GM19193 (cell line): Measurements from ENCODE around the gene MBD5.

Experiments used
- POLR2A ChIP-seq: IDR thresholded peaks from 4 replicates; pipeline ENCODE4 v1.6.1; 2011; ENCODE audit not compliant: insufficient read depth, insufficient read length; ENCODE audit errors: extremely low read depth

The MBD5 gene

DNA sequence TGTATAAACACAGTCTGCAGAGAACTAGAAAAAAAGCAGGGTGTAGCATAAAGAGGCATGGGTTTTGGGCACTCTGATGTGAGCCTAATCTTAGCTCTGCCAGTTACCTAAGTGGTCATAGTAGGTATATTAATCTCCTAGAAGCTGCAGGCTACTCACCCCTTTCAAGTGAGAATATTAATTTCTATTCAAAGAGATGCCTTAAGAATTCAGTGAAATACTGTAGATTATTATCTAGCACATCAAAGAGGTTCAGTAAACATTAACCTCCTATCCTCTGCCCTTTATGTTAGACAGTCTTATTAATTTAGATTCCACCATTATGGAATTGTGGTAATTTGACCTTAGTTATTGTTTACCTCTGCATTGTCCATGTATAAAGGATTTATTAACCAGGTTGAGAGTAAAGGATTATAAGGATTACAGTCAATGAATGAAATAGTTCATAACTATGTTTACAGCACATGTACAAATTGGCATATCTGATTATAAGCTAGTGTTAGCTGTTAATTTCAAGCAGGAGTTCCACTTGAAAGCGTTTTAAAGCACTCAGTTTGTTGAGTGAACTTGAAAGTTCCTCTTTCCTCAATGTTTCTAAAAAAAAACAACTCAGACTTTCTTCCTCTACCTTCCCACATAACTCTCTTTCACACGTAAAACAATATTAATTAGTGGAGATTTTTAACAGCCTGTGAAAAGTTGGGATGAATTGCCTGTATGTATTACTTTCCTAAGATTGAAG lies 473.1 kb downstream of the MBD5 start:
- no peak for TF ChIP-seq POLR2A

DNA sequence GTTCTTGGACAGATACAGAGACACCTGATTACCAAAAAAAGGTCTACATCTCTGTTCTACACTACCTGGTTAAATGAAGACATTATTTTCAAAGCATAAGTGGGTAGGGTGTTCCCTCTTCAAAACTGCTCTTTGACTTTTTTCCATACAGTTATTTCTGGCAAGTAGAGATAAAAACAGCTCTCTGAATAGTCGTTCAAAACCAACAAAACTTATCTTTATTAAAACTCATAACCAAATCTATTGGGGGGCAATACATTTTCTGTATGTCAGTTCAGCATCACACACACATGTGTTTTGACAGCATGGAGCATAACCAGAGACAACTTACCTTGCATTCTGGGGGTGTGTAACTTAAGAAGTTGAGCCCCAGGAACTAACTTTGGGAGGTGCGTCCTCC lies 474.7 kb downstream of the MBD5 start:
- TF ChIP-seq POLR2A, result no peak

DNA sequence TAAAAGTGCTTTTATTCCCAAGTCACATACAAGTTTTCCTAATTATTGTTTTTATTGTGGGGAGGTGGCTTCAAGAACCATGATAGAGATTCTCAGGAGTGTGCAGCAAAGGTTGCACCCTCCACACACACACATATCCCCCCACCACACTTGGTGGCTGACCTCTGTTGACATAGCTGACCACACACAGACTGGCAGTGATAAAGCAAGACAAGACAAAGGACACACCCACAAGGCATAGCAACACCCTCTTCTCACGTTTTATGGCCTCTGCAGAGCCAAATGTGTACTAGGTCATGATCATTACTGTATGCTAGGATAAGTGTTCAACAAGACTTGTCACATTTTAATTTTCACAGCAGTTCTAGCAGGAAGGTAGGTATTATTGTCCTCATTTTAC lies 480.7 kb downstream of the MBD5 start:
- no peak for TF ChIP-seq POLR2A

DNA sequence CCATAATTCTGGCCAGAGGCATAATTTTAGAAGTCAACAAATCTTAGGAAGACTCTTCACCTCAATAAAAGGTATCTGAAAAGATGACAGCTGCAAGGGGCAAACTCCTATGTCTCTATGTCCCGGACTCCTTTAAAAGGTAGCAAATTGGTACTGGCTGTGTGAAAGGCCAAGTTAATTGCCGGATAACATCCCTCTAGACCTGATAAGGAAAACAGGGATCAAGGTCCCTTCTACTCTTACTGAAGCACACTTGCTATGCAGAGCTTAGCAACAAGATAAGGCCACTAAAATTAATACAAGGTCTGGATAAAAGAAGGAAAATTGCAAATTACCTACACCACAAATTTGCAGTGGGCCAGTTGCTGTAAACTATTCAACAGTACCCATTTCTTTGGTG lies 482.6 kb downstream of the MBD5 start:
- no peak for TF ChIP-seq POLR2A

DNA sequence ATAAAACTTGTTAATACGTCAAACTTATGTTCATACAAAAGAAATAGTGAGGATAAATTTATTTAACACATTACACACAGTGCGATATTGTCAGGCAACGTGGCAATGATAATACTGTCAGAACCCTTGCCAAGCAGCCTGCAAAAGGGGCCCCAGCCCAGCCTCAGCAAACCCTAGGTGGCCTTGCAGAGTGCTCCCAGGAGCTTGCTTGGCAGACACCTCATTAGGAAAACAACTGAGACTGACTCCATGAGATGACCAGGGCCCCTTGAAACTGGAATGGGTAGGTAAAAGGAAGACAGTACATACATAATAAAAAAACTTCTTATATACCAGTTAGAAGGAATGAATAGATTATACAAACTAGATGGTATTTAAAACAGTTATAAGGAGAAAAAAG lies 487.1 kb downstream of the MBD5 start:
- no peak for TF ChIP-seq POLR2A

DNA sequence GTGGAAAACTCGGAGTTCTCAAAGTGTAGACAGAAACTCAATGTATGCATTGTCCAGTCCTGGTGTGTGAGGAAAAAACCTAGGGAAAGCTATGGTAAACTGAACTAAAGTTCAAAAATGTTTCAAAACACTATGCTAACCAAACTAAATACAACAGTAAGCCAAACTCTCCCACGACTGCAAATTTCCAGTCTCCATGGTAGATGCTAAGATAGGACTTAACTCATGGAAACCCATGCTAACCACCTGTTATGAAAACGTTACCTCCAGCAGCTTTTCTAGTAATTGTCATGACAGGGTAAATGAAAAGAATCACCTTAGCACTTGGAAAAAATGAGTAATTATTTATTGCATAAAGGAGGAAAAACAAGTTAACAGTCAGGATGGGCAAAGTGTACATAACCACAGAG lies 488.0 kb downstream of the MBD5 start:
- no peak for TF ChIP-seq POLR2A

DNA sequence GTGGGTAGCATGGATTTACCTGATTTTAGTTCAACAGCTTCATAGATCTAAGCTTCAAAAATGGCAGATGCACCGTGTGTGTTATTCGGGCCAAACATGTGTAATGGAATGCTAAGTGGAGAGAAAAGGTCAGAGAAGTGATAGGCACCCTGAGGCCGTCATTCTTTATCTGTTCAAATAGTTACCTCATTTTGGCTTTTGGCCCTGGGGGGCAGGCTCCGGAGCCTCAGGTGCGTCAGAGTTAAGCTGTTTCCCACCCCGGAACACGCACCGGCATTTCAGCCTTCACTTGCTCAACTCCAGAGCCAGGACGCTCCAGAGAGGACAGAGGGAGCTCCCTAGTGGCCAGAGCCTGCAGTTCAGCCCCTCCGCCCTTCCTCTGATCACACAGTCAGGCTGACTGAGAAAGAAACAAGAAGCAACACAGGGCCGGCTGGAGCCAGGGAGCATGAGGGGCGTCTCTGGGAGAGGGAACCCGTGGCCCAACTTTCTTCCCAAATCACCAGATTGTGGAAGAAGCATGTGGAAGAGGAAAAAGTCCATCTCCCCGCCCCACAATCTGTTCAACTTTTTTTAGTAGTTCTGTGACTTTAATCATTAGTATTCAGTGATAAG lies 488.5 kb downstream of the MBD5 start:
- no peak for TF ChIP-seq POLR2A

DNA sequence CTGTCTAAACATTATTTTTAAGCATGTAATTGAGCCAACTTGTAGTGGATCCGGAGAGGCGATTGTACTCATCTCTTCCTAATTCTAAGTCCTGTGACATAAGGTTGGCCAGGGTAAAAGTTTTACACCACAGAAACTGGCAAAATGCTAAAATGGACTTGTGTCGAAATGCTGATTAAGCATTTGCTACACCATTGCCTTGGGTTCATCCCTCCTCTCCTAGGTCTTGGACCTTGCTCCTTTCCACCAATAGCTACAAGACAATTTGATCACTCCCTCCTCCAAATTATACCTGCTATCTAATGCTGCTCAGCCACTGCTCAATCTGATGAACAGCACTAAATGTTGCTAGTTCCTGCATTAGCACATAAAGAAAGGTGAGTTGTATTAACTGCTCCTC lies 491.0 kb downstream of the MBD5 start:
- TF ChIP-seq POLR2A, result no peak

DNA sequence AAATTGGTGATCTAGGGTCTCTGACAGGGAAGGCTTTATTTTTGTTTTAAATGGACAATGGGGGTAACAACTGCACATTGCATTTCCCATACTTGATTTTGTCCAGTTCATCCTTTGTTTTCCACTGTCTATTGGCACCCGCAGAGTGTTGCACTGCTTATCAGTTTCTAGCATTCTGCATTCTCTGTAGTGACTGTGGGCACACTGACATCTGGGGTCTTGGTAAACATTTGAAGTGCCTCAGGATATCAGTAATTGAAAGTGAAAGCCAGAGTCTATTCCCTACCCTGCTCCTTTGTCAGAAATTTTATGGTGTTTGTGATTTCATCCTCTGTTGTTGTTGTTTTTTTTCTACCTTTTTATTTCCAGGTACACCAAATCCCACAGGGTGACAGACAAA lies 491.6 kb downstream of the MBD5 start:
- TF ChIP-seq POLR2A, result no peak

DNA sequence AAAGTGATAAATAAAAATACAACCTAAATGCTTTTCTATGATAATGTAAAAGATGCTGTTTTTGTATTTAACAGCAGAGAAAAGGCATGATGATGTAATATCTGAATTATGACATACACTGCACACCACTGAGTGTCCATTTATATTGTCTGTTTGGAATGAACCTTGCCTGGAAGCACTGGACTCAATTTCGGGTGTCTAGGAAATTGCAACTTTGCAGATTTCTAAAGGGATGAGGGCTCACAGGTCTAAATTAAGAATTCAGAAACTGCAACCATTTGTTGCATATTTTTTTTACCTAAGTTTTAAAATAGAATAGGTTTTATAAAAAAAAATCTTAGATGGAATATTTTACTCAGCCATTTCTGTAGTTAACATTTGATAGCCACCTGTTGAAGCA lies 492.5 kb downstream of the MBD5 start:
- TF ChIP-seq POLR2A, result no peak

DNA sequence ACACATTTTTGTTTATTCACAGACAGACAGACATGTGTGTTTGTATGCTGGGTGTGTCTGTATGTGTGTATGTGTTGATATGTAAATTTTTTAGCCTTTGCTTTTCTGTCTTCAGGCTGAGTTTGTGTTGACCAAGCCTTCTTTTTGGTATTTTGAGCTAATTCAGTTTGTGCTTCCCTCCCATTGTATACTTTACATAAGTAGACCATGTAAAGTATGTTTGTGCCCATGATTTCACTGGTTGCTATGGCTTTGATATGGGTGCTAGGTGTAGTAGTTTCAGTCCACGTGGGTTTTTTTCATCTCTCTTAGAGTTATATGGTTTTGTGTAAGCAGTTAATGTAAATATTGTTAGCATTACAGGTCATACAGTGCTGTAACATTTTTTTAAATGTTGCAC lies 494.2 kb downstream of the MBD5 start:
- TF ChIP-seq POLR2A, result no peak

DNA sequence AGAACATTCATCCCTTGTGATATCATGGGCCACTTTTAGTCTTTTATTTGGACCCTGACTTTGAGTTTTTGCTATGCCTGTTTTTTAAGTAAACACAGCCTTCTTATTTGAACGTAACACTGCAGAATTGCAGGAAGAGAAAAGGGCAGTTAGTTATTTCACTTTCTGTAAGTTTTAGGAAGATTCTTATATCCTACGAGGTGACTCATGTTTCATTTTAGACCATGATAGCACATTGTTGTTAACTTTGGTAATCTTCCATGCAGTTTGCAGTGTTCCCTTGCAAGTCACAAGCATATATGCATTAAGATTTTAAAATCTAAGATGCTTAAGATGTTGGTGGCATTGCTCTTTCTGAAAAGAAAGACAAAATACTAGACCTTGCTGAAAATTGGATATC lies 495.1 kb downstream of the MBD5 start:
- TF ChIP-seq POLR2A, result no peak

DNA sequence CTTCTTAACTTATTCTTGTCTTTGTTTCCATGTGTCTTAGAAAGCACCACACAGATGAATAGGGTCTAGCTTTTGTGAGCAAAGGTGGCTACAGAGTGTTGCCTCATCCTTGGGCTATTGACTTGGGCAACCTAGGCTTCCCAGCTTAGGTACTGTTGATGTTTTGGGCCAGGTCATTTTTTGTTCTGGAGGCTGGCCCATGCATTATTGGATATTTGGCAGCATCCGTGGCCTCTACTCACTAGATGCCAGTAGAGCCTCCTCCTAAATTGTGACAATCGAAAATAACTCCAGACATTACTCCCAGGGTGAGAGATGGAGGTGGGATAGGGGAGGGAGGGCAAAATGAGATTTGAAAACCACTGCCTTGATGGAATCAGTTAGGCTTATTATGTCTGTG lies 496.4 kb downstream of the MBD5 start:
- TF ChIP-seq POLR2A, result no peak

DNA sequence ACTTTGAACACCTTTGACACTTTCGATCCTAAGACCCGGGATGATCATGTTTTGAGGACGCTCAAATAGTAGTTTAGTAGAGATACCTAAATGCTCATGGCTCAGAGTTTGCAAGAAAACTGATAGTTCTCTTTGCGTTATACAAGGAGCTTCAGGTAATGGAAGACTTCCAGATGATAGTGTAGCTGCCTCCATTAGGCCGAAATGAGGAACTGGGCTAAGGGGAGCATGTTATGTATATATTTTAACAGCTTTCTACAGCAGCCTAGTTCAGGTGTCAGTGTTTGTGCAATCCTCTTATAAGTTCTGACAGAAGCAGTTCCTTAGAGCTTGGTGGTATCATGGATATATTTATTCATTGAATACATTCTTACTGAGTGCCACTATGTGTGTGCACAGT lies 496.9 kb downstream of the MBD5 start:
- no peak for TF ChIP-seq POLR2A

DNA sequence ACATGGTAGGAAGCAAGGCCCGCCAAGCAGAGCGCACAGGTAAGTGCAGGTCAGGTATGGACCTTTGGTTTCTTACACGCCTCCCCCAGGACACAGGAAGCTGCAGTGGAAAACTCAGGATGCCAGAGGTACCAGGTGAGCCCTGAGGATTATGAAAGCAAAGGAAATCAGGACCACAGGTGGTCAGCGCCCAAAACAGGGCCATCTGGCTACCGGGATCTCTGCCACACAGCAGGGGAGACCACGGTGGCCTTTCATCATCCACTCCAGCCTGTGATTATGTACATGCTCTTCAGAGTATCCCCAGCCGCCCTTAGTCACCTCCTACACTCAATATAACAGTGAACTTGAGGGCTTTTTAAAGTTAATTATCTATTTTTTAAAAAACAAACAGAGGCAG lies 498.1 kb downstream of the MBD5 start:
- TF ChIP-seq POLR2A, result no peak

DNA sequence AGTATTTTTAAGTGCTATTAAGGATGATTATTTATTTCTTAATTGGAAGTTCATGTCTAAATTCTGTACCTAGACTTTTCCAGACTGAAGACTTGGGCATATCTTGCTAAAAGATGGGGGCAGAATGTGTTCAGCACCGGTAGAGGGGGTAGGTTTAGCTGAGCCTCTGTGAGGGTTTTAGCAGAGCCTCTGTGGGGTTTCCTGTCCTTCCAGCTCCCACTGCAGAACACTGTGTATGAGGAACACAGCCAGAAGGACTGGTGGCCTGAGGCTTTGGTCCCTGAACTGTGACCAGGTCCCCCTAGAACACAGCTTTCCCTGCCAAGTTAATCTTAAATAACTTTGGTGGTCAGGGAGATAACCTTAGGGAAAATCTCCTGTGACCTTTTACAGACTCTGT lies 500.3 kb downstream of the MBD5 start:
- no peak for TF ChIP-seq POLR2A

DNA sequence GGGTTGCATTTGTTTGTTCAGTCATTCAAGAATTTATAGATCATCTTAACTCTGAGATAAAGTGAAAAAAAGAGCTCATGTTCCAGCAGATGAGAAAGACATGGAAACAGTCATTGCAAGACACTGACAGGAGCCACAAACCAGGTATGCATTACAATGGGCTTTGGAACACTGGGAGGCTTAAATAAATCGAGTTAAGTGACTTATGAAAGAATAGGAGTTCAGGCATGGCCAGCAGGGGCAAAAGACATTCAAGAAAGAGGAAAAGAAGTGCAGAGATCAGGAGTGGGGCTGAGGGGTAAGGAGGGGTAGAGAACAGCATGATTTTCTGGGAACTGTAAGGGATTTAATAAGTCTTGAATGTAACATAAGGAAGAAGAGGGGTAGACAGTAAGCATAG lies 502.4 kb downstream of the MBD5 start:
- no peak for TF ChIP-seq POLR2A

DNA sequence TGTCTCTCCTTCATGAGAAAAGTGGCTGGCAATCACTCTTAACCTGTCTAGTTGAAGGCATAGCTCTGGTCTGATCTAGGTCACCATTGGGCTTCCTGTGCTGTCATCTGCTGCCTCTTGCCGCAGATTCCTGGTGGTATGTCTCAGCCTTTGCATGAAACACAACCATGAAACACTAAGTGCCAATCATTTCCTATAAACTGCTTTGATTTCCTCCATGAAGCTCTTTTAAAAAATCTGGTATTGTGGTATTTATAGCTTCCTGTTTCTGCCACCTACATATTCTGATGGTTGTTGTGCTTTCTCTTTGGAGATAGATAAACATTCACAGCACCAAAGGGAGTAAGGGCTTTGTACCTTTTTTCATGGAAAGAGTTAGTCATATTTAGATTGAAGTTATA lies 503.6 kb downstream of the MBD5 start:
- no peak for TF ChIP-seq POLR2A

DNA sequence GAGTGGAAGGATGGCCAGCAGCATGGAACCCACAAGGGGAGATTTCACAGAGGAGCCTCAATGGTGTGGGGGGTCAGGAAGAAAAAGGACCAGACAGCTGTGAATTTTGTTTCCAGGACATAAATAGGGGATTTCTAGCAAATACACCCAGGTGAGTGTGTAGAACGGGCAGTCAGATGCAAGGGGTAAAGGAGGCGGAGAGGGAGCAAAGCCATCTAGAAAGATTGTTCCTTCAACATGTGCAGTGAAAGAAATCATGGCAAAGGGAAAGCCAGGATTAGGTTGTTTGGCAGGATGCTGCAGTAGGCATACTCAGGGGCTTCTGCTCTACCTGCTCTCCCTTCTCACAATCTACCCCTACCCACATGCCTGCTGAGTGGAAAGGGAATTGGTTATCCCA lies 504.2 kb downstream of the MBD5 start:
- TF ChIP-seq POLR2A, result no peak
